ENCODE data around the gene HIVEP2. TPM values are rescaled to one million over a fixed set of nuclear protein-coding genes. Genes with fewer than 3 reads are reported as not detected.

Gene HIVEP2
- total and polyA plus RNA-seq, 2 experiments from 2014 or later = 8.3 to 21.0 TPM

DNA sequence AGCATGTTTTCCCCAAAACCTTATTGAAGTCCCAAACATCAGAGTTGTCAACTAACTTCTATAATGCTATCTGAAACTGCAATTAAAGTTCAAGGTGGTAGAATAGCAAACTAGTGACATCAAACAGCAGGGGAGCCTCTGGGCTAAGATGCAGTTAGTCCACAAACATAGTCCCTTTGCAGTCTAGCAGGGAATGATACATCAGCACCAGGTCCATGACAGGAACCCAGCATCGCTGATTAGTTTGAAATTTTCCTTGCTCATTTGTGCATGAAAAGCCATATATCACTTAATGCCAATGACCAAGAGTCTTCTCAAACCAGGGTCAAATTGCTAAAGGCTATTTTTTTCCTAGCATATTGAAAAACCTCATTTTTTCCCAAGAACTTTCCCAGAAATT, 145.3 kb downstream of the HIVEP2 start:
- no peaks in the 10 kb centered on the region for H4K20me1 ChIP-seq (ENCODE audit: insufficient read depth)
- 100% methylated on average over 1 of the region's 1 CpG for WGBS, 2 experiments (ENCODE audit: low coverage in 1 of 2, low lambda C conversion rate in 2 of 2, missing lambda C conversion rate in 2 of 2)
- H3K4me1 ChIP-seq (ENCODE audit: insufficient read depth) = peaks cover 56% of the 10 kb centered on the region
- no peak for DNase-seq
- no peaks in the 10 kb centered on the region for H3K9me3 ChIP-seq (ENCODE audit: low read depth)
- no peaks in the 10 kb centered on the region for H3K27me3 ChIP-seq (replicated peaks; ENCODE audit: insufficient read depth)
- no peak overlapping the region for H3K4me3 ChIP-seq
- peak overlapping the region; percentile 17 for H3K4me2 ChIP-seq (ENCODE audit: unreplicated experiment)
- peaks cover 94% of the 10 kb centered on the region for H3K79me2 ChIP-seq (ENCODE audit: insufficient read depth)
- peak overlapping the region; percentile 86 for H3K27ac ChIP-seq
- no peak overlapping the region for H2AFZ ChIP-seq
- in situ Hi-C loops (cut with MboI) = no loop called here
- H3K9ac ChIP-seq = no peak overlapping the region
- no peaks in the 10 kb centered on the region for H3K9me2 ChIP-seq (ENCODE audit: insufficient read depth)
- peaks cover 36% of the 10 kb centered on the region for H3F3A ChIP-seq (ENCODE audit: insufficient read depth)
- no peaks in the 10 kb centered on the region for H3K36me3 ChIP-seq (ENCODE audit: low read depth)
- TF ChIP-seq EZH2phosphoT487 (IDR thresholded peaks at IDR 0.05; ENCODE audit: insufficient read depth, low read depth) (no peak), EZH2 (IDR thresholded peaks at IDR 0.05; ENCODE audit: insufficient read depth, poor library complexity, severe bottlenecking) (no peak)

DNA sequence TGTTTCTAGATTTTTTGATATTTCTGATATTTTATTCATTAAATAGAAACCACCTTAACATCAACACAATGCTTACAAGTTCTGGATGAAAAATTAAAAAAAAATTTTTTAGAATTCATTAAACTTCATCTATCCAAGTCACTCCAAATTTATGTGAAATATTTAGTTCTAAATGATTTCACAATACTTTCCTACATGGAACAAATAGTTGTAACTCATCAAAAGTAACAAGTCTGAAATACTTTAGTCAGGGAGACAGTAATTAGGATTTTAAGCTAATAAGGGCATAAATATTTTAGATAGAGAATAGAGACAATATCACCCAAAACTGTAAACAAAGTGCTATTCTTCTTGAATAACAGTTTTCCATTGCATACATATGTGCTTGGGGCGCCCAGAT, 147.8 kb downstream of the HIVEP2 start:
- H4K20me1 ChIP-seq (ENCODE audit: insufficient read depth) = no peaks in the 10 kb centered on the region
- in situ Hi-C loops (cut with MboI) = no loop called here
- no peak overlapping the region for H2AFZ ChIP-seq
- H3K4me1 ChIP-seq (ENCODE audit: insufficient read depth) = peaks cover 46% of the 10 kb centered on the region
- no peak for DNase-seq
- no peak overlapping the region for H3K4me2 ChIP-seq (ENCODE audit: unreplicated experiment)
- no peaks in the 10 kb centered on the region for H3K9me2 ChIP-seq (ENCODE audit: insufficient read depth)
- H3K36me3 ChIP-seq (ENCODE audit: low read depth) = no peaks in the 10 kb centered on the region
- H3K4me3 ChIP-seq = no peak overlapping the region
- H3K27me3 ChIP-seq (replicated peaks; ENCODE audit: insufficient read depth) = no peaks in the 10 kb centered on the region
- H3K27ac ChIP-seq = no peak overlapping the region
- TF ChIP-seq EZH2phosphoT487 (IDR thresholded peaks at IDR 0.05; ENCODE audit: insufficient read depth, low read depth) (no peak), EZH2 (IDR thresholded peaks at IDR 0.05; ENCODE audit: insufficient read depth, poor library complexity, severe bottlenecking) (no peak)
- no peak overlapping the region for H3K9ac ChIP-seq
- H3F3A ChIP-seq (ENCODE audit: insufficient read depth) = peaks cover 30% of the 10 kb centered on the region
- 91 to 100% methylated on average over 1 of the region's 1 CpG for WGBS, 2 experiments (ENCODE audit: low coverage in 1 of 2, low lambda C conversion rate in 2 of 2, missing lambda C conversion rate in 2 of 2)
- H3K79me2 ChIP-seq (ENCODE audit: insufficient read depth) = peaks cover 96% of the 10 kb centered on the region
- H3K9me3 ChIP-seq (ENCODE audit: low read depth) = no peaks in the 10 kb centered on the region

DNA sequence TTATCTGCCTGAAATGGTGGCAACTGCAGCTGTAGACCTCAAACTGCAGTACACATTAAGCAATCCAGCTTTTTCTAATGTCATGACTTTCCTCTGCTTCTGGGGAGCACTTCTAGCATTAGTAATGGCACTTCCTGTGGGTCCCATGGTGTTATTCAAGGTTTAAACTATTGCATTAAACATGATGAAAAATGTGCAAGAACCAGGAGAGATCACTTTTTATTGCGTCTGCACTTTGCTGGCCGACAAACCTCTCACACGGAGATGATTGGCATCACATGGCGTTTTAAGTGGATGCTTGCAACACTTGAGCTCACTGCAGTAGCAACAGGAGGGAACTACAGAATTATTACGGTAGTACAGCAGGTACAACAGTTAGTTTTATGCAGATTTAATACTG, 148.4 kb downstream of the HIVEP2 start:
- Histone ChIP-seq H3K4me1 (ENCODE audit: insufficient read depth) (peaks cover 41% of the 10 kb centered on the region), H3K27me3 (replicated peaks; ENCODE audit: insufficient read depth) (no peaks in the 10 kb centered on the region), H3K4me3 (no peak overlapping the region), H3K9me2 (ENCODE audit: insufficient read depth) (no peaks in the 10 kb centered on the region), H3F3A (ENCODE audit: insufficient read depth) (peaks cover 25% of the 10 kb centered on the region), H3K9me3 (ENCODE audit: low read depth) (no peaks in the 10 kb centered on the region), H4K20me1 (ENCODE audit: insufficient read depth) (no peaks in the 10 kb centered on the region), H3K4me2 (ENCODE audit: unreplicated experiment) (no peak overlapping the region), H3K79me2 (ENCODE audit: insufficient read depth) (peaks cover 99% of the 10 kb centered on the region), H2AFZ (no peak overlapping the region), H3K27ac (0 out of 2 replicates have a peak overlapping the region, but pooled peaks have one; percentile 16), H3K9ac (no peak overlapping the region), H3K36me3 (ENCODE audit: low read depth) (no peaks in the 10 kb centered on the region)
- in situ Hi-C loops (cut with MboI) = no loop called here
- TF ChIP-seq EZH2phosphoT487 (IDR thresholded peaks at IDR 0.05; ENCODE audit: insufficient read depth, low read depth) = no peak
- no peak for TF ChIP-seq EZH2 (IDR thresholded peaks at IDR 0.05; ENCODE audit: insufficient read depth, poor library complexity, severe bottlenecking)
- peak; percentile 63 for DNase-seq
- WGBS, 2 experiments (ENCODE audit: low coverage in 1 of 2, low lambda C conversion rate in 2 of 2, missing lambda C conversion rate in 2 of 2) = 83 to 92% methylated on average over 5 of the region's 5 CpGs

DNA sequence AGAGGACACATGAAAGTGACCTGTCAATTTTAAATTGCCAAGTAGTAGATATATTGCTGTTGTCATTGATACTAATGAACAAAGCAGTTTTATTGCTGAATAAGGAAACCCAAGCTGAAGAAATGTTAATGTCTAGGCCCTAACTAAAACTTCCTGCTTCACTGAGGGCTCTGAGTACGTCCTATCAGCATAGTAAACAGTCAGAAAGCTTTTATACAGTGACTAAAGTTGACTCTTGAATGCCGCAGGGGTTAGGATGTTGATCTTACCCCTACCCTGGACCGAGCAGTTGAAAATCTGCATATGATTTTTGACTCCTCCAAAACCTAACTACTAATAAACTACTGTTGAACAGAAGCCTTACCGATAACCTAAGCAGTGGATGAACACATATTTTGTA, 149.0 kb downstream of the HIVEP2 start:
- no peak overlapping the region for H3K4me2 ChIP-seq (ENCODE audit: unreplicated experiment)
- DNase-seq = no peak
- TF ChIP-seq EZH2 (IDR thresholded peaks at IDR 0.05; ENCODE audit: insufficient read depth, poor library complexity, severe bottlenecking) (no peak), EZH2phosphoT487 (IDR thresholded peaks at IDR 0.05; ENCODE audit: insufficient read depth, low read depth) (no peak)

DNA sequence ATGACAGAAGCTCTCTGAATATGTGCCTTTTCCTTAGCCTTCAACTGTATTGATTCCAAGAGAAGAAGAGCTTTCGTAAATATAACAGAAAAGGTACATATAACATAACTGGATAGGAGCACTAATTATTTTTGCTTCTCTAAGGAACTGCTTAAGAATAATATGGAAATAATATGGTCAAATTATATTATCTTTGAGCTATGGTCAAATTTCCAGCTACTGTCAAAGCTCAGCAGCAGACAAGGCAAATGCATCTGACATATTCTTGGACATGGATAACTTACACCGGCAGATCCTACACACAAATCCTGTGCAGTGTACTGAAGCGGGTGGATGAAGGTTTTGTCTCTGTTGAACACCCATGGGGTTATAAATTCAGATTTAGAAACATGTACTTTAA, 150.6 kb downstream of the HIVEP2 start:
- H3K36me3 ChIP-seq (ENCODE audit: low read depth) = no peaks in the 10 kb centered on the region
- no peak overlapping the region for H3K27ac ChIP-seq
- no peaks in the 10 kb centered on the region for H3K9me3 ChIP-seq (ENCODE audit: low read depth)
- peaks cover 4% of the 10 kb centered on the region; the same call in 1 of the 2 replicates for H3F3A ChIP-seq (ENCODE audit: insufficient read depth)
- no peak for DNase-seq
- no peak overlapping the region for H3K4me3 ChIP-seq
- in situ Hi-C loops (cut with MboI) = no loop called here
- no peaks in the 10 kb centered on the region for H3K27me3 ChIP-seq (replicated peaks; ENCODE audit: insufficient read depth)
- H3K9ac ChIP-seq = no peak overlapping the region
- no peak for TF ChIP-seq EZH2 (IDR thresholded peaks at IDR 0.05; ENCODE audit: insufficient read depth, poor library complexity, severe bottlenecking)
- TF ChIP-seq EZH2phosphoT487 (IDR thresholded peaks at IDR 0.05; ENCODE audit: insufficient read depth, low read depth) = no peak
- H3K4me1 ChIP-seq (ENCODE audit: insufficient read depth) = peaks cover 23% of the 10 kb centered on the region
- no peak overlapping the region for H2AFZ ChIP-seq
- no peaks in the 10 kb centered on the region for H4K20me1 ChIP-seq (ENCODE audit: insufficient read depth)
- peaks cover 99% of the 10 kb centered on the region for H3K79me2 ChIP-seq (ENCODE audit: insufficient read depth)
- WGBS, 2 experiments (ENCODE audit: low coverage in 1 of 2, low lambda C conversion rate in 2 of 2, missing lambda C conversion rate in 2 of 2) = 44% methylated on average over 3 of the region's 3 CpGs
- no peaks in the 10 kb centered on the region for H3K9me2 ChIP-seq (ENCODE audit: insufficient read depth)
- no peak overlapping the region for H3K4me2 ChIP-seq (ENCODE audit: unreplicated experiment)

More for the DNA sequence above, 149.0 kb downstream of the HIVEP2 start:
- in situ Hi-C loops (cut with MboI) = no loop called here
- no peak overlapping the region for H3K4me3 ChIP-seq
- no peak overlapping the region for H3K9ac ChIP-seq
- 85 to 93% methylated on average over 4 of the region's 4 CpGs for WGBS, 2 experiments (ENCODE audit: low coverage in 1 of 2, low lambda C conversion rate in 2 of 2, missing lambda C conversion rate in 2 of 2)
- peak overlapping the region; percentile 25; the same call in 1 of the 2 replicates for H3K27ac ChIP-seq
- H3K27me3 ChIP-seq (replicated peaks; ENCODE audit: insufficient read depth) = no peaks in the 10 kb centered on the region
- H3K36me3 ChIP-seq (ENCODE audit: low read depth) = no peaks in the 10 kb centered on the region
- peaks cover 99% of the 10 kb centered on the region for H3K79me2 ChIP-seq (ENCODE audit: insufficient read depth)
- peaks cover 20% of the 10 kb centered on the region for H3F3A ChIP-seq (ENCODE audit: insufficient read depth)
- no peaks in the 10 kb centered on the region for H4K20me1 ChIP-seq (ENCODE audit: insufficient read depth)
- no peaks in the 10 kb centered on the region for H3K9me2 ChIP-seq (ENCODE audit: insufficient read depth)
- no peak overlapping the region for H2AFZ ChIP-seq
- H3K9me3 ChIP-seq (ENCODE audit: low read depth) = no peaks in the 10 kb centered on the region
- peaks cover 38% of the 10 kb centered on the region for H3K4me1 ChIP-seq (ENCODE audit: insufficient read depth)
